ENCODE measurements around the gene N4BP2L2. TPM values are rescaled to one million over a fixed set of nuclear protein-coding genes. Genes with fewer than 3 reads are reported as not detected.

N4BP2L2 gene
- total and polyA plus RNA-seq, 2 of the 13 experiments (the other 11 are each of a cell fraction or from before 2014, with no cell fraction given): 58.9 to 81.2 TPM

DNA sequence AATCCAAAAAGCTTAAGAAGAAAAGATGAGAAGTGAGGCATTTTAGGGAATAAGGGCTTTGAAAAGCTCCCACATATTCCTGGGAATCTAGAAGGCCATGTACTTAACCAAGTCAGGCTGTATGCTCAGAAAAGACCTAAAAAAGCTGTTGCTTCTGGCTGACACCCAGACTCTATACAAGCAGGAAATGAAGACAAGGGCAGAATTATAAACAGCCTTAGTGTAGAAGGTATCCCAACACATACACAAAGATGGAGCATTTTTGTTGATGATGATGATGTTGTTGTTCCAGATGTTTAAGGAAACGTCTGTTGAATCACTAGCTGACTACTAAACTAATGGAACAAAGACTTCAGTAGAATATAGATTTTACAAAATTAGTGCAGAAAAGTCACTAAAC lies 84.6 kb downstream of the N4BP2L2 start (continued):
- TF ChIP-seq ZNF569 (CRISPR knock-in tag; IDR thresholded peaks at IDR 0.05; ENCODE audit: borderline replicate concordance) (no peak), RFXAP (CRISPR knock-in tag; IDR thresholded peaks at IDR 0.05; ENCODE audit: borderline replicate concordance) (no peak), ZNF382 (CRISPR knock-in tag; IDR thresholded peaks at IDR 0.05; ENCODE audit: borderline replicate concordance) (no peak)

DNA sequence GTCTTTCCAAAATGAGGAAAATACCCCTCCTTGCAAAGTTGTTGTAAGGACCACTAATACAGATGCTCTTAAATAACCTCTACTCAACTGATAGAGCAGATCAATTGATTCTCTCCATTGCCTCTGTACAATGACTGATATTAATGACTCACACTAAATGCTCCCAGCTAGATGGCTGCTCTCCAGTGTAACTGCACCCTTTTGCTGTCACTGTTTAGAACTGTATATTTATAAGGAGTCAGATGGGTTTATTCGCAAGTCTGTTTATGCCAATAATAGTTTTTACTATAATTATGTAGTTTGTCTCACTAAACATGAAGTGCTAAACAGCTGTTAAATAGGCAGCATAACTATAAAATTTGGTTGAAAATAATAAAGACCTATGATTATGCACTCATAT lies 89.6 kb downstream of the N4BP2L2 start:
- intact Hi-C loops (cut with micrococcal nuclease; ENCODE audit: unreplicated experiment): loop anchor here (10.0 kb wide), 1 partner anchor 534 kb away; no protein-coding TSS in a partner anchor
- peaks cover 60% of the 10 kb centered on the region for H3K4me1 ChIP-seq (ENCODE audit: insufficient read depth, low read length)
- no peak for DNase-seq (ENCODE audit: low spot score)
- no peak overlapping the region for H2AFZ ChIP-seq (ENCODE audit: low read length)
- no peak overlapping the region for H3K27ac ChIP-seq (ENCODE audit: extremely low read length, insufficient read depth, low read length)
- no peak overlapping the region for H3K4me3 ChIP-seq (replicated peaks in 1 of 3; ENCODE audit: insufficient read depth in 1 of 3, low read depth in 2 of 3, low read length in 3 of 3)
- ATAC-seq: no peak
- H3K4me2 ChIP-seq (ENCODE audit: low read depth, low read length): no peak overlapping the region
- no peaks in the 10 kb centered on the region for H4K20me1 ChIP-seq (ENCODE audit: insufficient read depth, low read length)
- FAIRE-seq: no peak
- H3K36me3 ChIP-seq (replicated peaks in 1 of 2; ENCODE audit: control insufficient read depth in 1 of 2, insufficient read depth in 2 of 2, low read length in 2 of 2): no peaks in the 10 kb centered on the region
- no peak overlapping the region for H3K9ac ChIP-seq (ENCODE audit: insufficient read depth, low read depth, low read length)
- CTCF ChIA-PET (ENCODE audit: low intra/inter-chr PET ratio, low total read pairs): no interaction called here
- BruUV-seq (replicated peaks): no TSS peak
- H3K9me3 ChIP-seq (ENCODE audit: low read length): no peaks in the 10 kb centered on the region
- H3K79me2 ChIP-seq (ENCODE audit: insufficient read depth, low read length): no peaks in the 10 kb centered on the region
- H3K27me3 ChIP-seq (ENCODE audit: control insufficient read depth in 1 of 2, insufficient read depth in 2 of 2, low read length in 2 of 2): no peaks in the 10 kb centered on the region
- POLR2A ChIA-PET: interaction anchor here (0.5 kb wide), 1 partner anchor 44 kb away, joined by 3 read pairs; no protein-coding TSS in a partner anchor
- WGBS (ENCODE audit: low lambda C conversion rate): 92% methylated on average over 1 of the region's 1 CpG
- in situ Hi-C loops (cut with HindIII; ENCODE audit: extremely low pct_ligation_motif_present, low pct_unique_long_range_greater_than_20kb): loop anchor here (25.0 kb wide), 1 partner anchor 412 kb away; the partner anchor contains the start of gene FRY
- no peak for TF ChIP-seq HNRNPLL (IDR thresholded peaks at IDR 0.05; ENCODE audit: low read depth, low read length, poor library complexity, severe bottlenecking)
- TF ChIP-seq, protein P1, sequence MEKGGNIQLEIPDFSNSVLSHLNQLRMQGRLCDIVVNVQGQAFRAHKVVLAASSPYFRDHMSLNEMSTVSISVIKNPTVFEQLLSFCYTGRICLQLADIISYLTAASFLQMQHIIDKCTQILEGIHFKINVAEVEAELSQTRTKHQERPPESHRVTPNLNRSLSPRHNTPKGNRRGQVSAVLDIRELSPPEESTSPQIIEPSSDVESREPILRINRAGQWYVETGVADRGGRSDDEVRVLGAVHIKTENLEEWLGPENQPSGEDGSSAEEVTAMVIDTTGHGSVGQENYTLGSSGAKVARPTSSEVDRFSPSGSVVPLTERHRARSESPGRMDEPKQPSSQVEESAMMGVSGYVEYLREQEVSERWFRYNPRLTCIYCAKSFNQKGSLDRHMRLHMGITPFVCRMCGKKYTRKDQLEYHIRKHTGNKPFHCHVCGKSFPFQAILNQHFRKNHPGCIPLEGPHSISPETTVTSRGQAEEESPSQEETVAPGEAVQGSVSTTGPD (CRISPR knock-in tag; IDR thresholded peaks at IDR 0.05): no peak
- TF ChIP-seq ZNF550 (CRISPR knock-in tag; IDR thresholded peaks at IDR 0.05; ENCODE audit: borderline replicate concordance): no peak
- TF ChIP-seq ZKSCAN5 (CRISPR knock-in tag; IDR thresholded peaks at IDR 0.05): no peak
- TF ChIP-seq, protein P2, sequence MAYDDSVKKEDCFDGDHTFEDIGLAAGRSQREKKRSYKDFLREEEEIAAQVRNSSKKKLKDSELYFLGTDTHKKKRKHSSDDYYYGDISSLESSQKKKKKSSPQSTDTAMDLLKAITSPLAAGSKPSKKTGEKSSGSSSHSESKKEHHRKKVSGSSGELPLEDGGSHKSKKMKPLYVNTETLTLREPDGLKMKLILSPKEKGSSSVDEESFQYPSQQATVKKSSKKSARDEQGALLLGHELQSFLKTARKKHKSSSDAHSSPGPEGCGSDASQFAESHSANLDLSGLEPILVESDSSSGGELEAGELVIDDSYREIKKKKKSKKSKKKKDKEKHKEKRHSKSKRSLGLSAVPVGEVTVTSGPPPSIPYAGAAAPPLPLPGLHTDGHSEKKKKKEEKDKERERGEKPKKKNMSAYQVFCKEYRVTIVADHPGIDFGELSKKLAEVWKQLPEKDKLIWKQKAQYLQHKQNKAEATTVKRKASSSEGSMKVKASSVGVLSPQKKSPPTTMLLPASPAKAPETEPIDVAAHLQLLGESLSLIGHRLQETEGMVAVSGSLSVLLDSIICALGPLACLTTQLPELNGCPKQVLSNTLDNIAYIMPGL (CRISPR knock-in tag; IDR thresholded peaks at IDR 0.05; ENCODE audit: borderline replicate concordance in 1 of 2, low read depth in 1 of 2): no peak
- TF ChIP-seq, protein P3, sequence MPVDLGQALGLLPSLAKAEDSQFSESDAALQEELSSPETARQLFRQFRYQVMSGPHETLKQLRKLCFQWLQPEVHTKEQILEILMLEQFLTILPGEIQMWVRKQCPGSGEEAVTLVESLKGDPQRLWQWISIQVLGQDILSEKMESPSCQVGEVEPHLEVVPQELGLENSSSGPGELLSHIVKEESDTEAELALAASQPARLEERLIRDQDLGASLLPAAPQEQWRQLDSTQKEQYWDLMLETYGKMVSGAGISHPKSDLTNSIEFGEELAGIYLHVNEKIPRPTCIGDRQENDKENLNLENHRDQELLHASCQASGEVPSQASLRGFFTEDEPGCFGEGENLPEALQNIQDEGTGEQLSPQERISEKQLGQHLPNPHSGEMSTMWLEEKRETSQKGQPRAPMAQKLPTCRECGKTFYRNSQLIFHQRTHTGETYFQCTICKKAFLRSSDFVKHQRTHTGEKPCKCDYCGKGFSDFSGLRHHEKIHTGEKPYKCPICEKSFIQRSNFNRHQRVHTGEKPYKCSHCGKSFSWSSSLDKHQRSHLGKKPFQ (CRISPR knock-in tag; IDR thresholded peaks at IDR 0.05; ENCODE audit: insufficient replicate concordance): no peak
- TF ChIP-seq ZNF746 (CRISPR knock-in tag; IDR thresholded peaks at IDR 0.05): no peak
- no peak for TF ChIP-seq ZKSCAN8 (CRISPR knock-in tag; IDR thresholded peaks at IDR 0.05; ENCODE audit: borderline replicate concordance)
- TF ChIP-seq CBX5 (CRISPR knock-in tag; IDR thresholded peaks at IDR 0.05; ENCODE audit: borderline replicate concordance): no peak
- no peak for TF ChIP-seq FOXA3 (CRISPR knock-in tag; IDR thresholded peaks at IDR 0.05)
- TF ChIP-seq FOXM1 (CRISPR knock-in tag; IDR thresholded peaks at IDR 0.05): no peak
- TF ChIP-seq, protein P4, sequence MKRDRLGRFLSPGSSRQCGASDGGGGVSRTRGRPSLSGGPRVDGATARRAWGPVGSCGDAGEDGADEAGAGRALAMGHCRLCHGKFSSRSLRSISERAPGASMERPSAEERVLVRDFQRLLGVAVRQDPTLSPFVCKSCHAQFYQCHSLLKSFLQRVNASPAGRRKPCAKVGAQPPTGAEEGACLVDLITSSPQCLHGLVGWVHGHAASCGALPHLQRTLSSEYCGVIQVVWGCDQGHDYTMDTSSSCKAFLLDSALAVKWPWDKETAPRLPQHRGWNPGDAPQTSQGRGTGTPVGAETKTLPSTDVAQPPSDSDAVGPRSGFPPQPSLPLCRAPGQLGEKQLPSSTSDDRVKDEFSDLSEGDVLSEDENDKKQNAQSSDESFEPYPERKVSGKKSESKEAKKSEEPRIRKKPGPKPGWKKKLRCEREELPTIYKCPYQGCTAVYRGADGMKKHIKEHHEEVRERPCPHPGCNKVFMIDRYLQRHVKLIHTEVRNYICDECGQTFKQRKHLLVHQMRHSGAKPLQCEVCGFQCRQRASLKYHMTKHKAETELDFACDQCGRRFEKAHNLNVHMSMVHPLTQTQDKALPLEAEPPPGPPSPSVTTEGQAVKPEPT (CRISPR knock-in tag; IDR thresholded peaks at IDR 0.05; ENCODE audit: low read depth): no peak
- TF ChIP-seq SMAD1 (CRISPR knock-in tag; IDR thresholded peaks at IDR 0.05; ENCODE audit: borderline replicate concordance, low read depth): no peak
